Colonic mucosa (tissue), 4 donors: Measurements from ENCODE around the gene EXD3. TPM values are rescaled to one million over a fixed set of nuclear protein-coding genes. Genes with fewer than 3 reads are reported as not detected.

Experiments used
- DNase-seq: peaks from one replicate; pipeline ENCODE4 v3.0.0-alpha.2; 2020
- H3K27ac ChIP-seq: fragments of 200-600 bp; one replicate; pipeline ENCODE4 v1.8.0; 2021
- H3K27me3 ChIP-seq: fragments of 200-600 bp; one replicate; pipeline ENCODE4 v1.8.0; 2021
- H3K36me3 ChIP-seq: fragments of 200-600 bp; one replicate; pipeline ENCODE4 v1.8.0; 2021
- H3K4me1 ChIP-seq: fragments of 200-600 bp; one replicate; pipeline ENCODE4 v1.8.0; 2021; ENCODE audit warnings: mild to moderate bottlenecking
- H3K4me3 ChIP-seq: fragments of 200-600 bp; one replicate; pipeline ENCODE4 v1.8.0; 2021
- H3K9ac ChIP-seq, 2 donors: one replicate each; pipeline ENCODE4 v1.7.0; 2013; ENCODE audit warnings: control low read depth in 2 of 2, low read depth in 2 of 2, low read length in 2 of 2
- H3K9me3 ChIP-seq: fragments of 200-600 bp; one replicate; pipeline ENCODE4 v1.8.0; 2021
- CTCF ChIP-seq: fragments of 200-600 bp; IDR thresholded peaks from one replicate; pipeline ENCODE4 v1.8.0; 2022; ENCODE audit warnings: antibody characterized with exemption, mild to moderate bottlenecking
- intact Hi-C: fragments of 100-400 bp; cut with DNase I; formaldehyde crosslinking; loops from one replicate; pipeline ENCODE4 v1.14.1; 2022
- total RNA-seq, 2 donors: library from RNA; stranded (reverse); fragmentation: NEBNext Ultra II Directional in 1 of 2; extraction: Animal tissue kit (Norgen Biotek cat#: 25700) in 1 of 2; gene quantifications; one replicate each; pipeline ENCODE4 v1.2.1, GENCODE V29; 2021
- donor health status: healthy.
- donor health status: DM: no; HTN: no; CAD: no.
- donor health status: DM: no; HTN: no; CAD: no.

EXD3 gene
- total RNA-seq, 2 donors from 2014 or later, result 34.9 to 36.4 TPM

- no peak for DNase-seq
- no peak overlapping the region for H3K27ac ChIP-seq
- H3K4me1 ChIP-seq, result peaks cover 16% of the 10 kb centered on the region
- intact Hi-C loops, result no loop called here
- no peaks in the 10 kb centered on the region for H3K9me3 ChIP-seq
- H3K36me3 ChIP-seq, result no peaks in the 10 kb centered on the region
- H3K27me3 ChIP-seq, result no peaks in the 10 kb centered on the region
- H3K4me3 ChIP-seq, result no peak overlapping the region
- H3K9ac ChIP-seq, result peak overlapping the region in 1 of 2 donors; percentile 50
- TF ChIP-seq CTCF, result no peak
These were observed 16.3 kb upstream of the EXD3 start for GRCh38 chr9:137439158-137439714.

GRCh38 chr9:137438591-137439157 is 15.7 kb upstream of the EXD3 start:
- H3K9me3 ChIP-seq, result no peaks in the 10 kb centered on the region
- H3K27me3 ChIP-seq, result no peaks in the 10 kb centered on the region
- H3K4me1 ChIP-seq, result peaks cover 16% of the 10 kb centered on the region
- intact Hi-C loops, result no loop called here
- H3K9ac ChIP-seq, result no peak overlapping the region
- TF ChIP-seq CTCF, result no peak
- H3K36me3 ChIP-seq, result no peaks in the 10 kb centered on the region
- H3K27ac ChIP-seq, result no peak overlapping the region
- no peak for DNase-seq
- no peak overlapping the region for H3K4me3 ChIP-seq

GRCh38 chr9:137437691-137438590 is 15.0 kb upstream of the EXD3 start:
- H3K9ac ChIP-seq, result peak overlapping the region in 1 of 2 donors; percentile 63
- intact Hi-C loops, result no loop called here
- no peak for TF ChIP-seq CTCF
- no peak overlapping the region for H3K4me3 ChIP-seq
- H3K27ac ChIP-seq, result peak overlapping the region; percentile 44
- H3K9me3 ChIP-seq, result no peaks in the 10 kb centered on the region
- DNase-seq, result no peak
- H3K36me3 ChIP-seq, result no peaks in the 10 kb centered on the region
- no peaks in the 10 kb centered on the region for H3K27me3 ChIP-seq
- peaks cover 16% of the 10 kb centered on the region for H3K4me1 ChIP-seq

GRCh38 chr9:137436761-137437600 is 14.0 kb upstream of the EXD3 start:
- Histone ChIP-seq H3K27me3 (no peaks in the 10 kb centered on the region), H3K4me3 (peak overlapping the region; percentile 22), H3K27ac (peak overlapping the region; percentile 44), H3K9ac (peak overlapping the region; percentile 60 to 63), H3K9me3 (no peaks in the 10 kb centered on the region), H3K4me1 (peaks cover 16% of the 10 kb centered on the region), H3K36me3 (no peaks in the 10 kb centered on the region)
- DNase-seq, result peak; percentile 68
- intact Hi-C loops, result no loop called here
- no peak for TF ChIP-seq CTCF
